Endometrial microvascular endothelial cells (primary cell): ENCODE results near the gene PNO1. TPM values are rescaled to one million over a fixed set of nuclear protein-coding genes. Genes with fewer than 3 reads are reported as not detected.

Experiments
- total RNA-seq: library from RNA; depleted of rRNA; stranded (reverse); fragments of >200 nt; gene quantifications from one replicate; pipeline ENCODE4 v1.2.3, GENCODE V29; 2015; ENCODE audit errors: inconsistent ontology term

PNO1 gene
- total RNA-seq, 1 donor from 2014 or later, result 27.4 TPM

Other genes with a start within 250 kb of the PNO1 start
- 29.6 TPM for gene C1D, start 94.9 kb upstream of the PNO1 start, total RNA-seq
- gene PPP3R1, start 94.6 kb downstream of the PNO1 start, total RNA-seq, result 28.6 TPM
- gene CNRIP1, start 162.1 kb downstream of the PNO1 start, total RNA-seq, result 87.1 TPM
- not detected for gene PLEK, start 207.4 kb downstream of the PNO1 start, total RNA-seq